Keratinocyte (primary cell): Measurements from ENCODE around the gene EDN2.

Source experiments
- CTCF ChIP-seq, 3 experiments: IDR thresholded peaks in 1 of 3; conservative IDR thresholded peaks in 1 of 3; optimal IDR thresholded peaks in 1 of 3; 2 replicates in 2 of 3; 3 replicates in 1 of 3; pipeline versions ENCODE3 to v1.5.1; 2011; ENCODE audit warnings: low read length in 3 of 3, mild to moderate bottlenecking in 3 of 3, moderate library complexity in 2 of 3, control low read depth in 1 of 3, inconsistent platforms in 1 of 3; ENCODE audit not compliant: insufficient read depth in 2 of 3; ENCODE audit errors: extremely low read depth in 1 of 3
- EZH2 ChIP-seq: IDR thresholded peaks from one replicate; pipeline ENCODE4 v1.6.1; 2012; ENCODE audit warnings: inconsistent platforms, mild to moderate bottlenecking, low read length, moderate library complexity

GRCh38 chr1:41497461-41498030 is 13.1 kb upstream of the EDN2 start:
- TF ChIP-seq EZH2: no peak
- TF ChIP-seq CTCF (optimal IDR thresholded peaks at IDR 0.05 in 1 of 3, IDR thresholded peaks at IDR 0.05 in 1 of 3, conservative IDR thresholded peaks at IDR 0.05 in 1 of 3; ENCODE audit: extremely low read depth in 1 of 3, insufficient read depth in 2 of 3, low read length in 3 of 3): no peak
